K562 (cell line): ENCODE data around the gene RAB3D. TPM values are rescaled to one million over a fixed set of nuclear protein-coding genes. Genes with fewer than 3 reads are reported as not detected.

Experiments used
- ATAC-seq: fragments of 200-7000 bp; cut with Tn5 transposase; 3 replicates; pipeline ENCODE4 v1.9.1; 2020; ENCODE audit warnings: moderate library complexity
- BruUV-seq: library from RNA; stranded (reverse); fragments of 400-500 nt; replicated peaks from 2 replicates; lab custom pipeline; 2021; lab: Mats Ljungman, UMichigan
- CTCF ChIA-PET: fragments of 300-600 bp; formaldehyde crosslinking; extraction: SDS; loops from one replicate; lab custom pipeline; 2021; ENCODE audit warnings: low intra/inter-chr PET ratio; lab: Yijun Ruan, JAX
- POLR2A ChIA-PET: fragments of 300-600, 350-650 bp; sonication (Branson Sonifier 250); formaldehyde crosslinking; extraction: SDS; loops from one replicate; lab custom pipeline; 2021; ENCODE audit warnings: antibody characterized with exemption, inconsistent platforms; lab: Yijun Ruan, JAX
- DNase-seq, 4 experiments: peaks; one replicate each; pipeline versions ENCODE4 v3.0.0 to v3.0.0-alpha.2; 2011 to 2018; ENCODE audit warnings: low spot score in 3 of 4, mixed read lengths in 3 of 4; ENCODE audit errors: extremely low read depth in 1 of 4
- FAIRE-seq: peaks from 2 replicates; lab custom pipeline; 2011; peaks lifted over from hg19 to GRCh38; lab: Jason Lieb, UNC
- H2AFZ ChIP-seq: 2 replicates; pipeline ENCODE4 v1.6.0; 2011; ENCODE audit warnings: low read depth, low read length, control low read depth, inconsistent platforms
- H3K27ac ChIP-seq: fragments of 200-600 bp; 3 replicates; pipeline ENCODE4 v1.8.0; 2011; ENCODE audit warnings: low read depth, mild to moderate bottlenecking, control low read depth, inconsistent platforms, low read length, moderate library complexity, mixed read lengths; ENCODE audit errors: extremely low read depth
- H3K27me3 ChIP-seq, 2 experiments: fragments of 300-600 bp in 1 of 2; 2 replicates in 1 of 2; 3 replicates in 1 of 2; pipeline versions ENCODE4 v1.6.0 to v1.8.0; 2011; ENCODE audit warnings: inconsistent platforms in 2 of 2, low read length in 2 of 2, mild to moderate bottlenecking in 1 of 2, mixed read lengths in 1 of 2, moderate library complexity in 1 of 2; ENCODE audit not compliant: control insufficient read depth in 2 of 2, insufficient read depth in 2 of 2
- H3K36me3 ChIP-seq: fragments of 300-600 bp; 3 replicates; pipeline ENCODE4 v1.8.0; 2011; ENCODE audit warnings: mild to moderate bottlenecking, low read length, inconsistent platforms; ENCODE audit not compliant: control insufficient read depth, insufficient read depth
- H3K4me1 ChIP-seq, 2 experiments: fragments of 200-600 bp in 1 of 2; replicated peaks in 1 of 2; 2 replicates in 1 of 2; 3 replicates in 1 of 2; pipeline versions ENCODE4 v1.5.1 to v1.8.0; 2011; ENCODE audit warnings: inconsistent platforms in 2 of 2, low read length in 2 of 2, mild to moderate bottlenecking in 1 of 2, mixed read lengths in 1 of 2, moderate library complexity in 1 of 2; ENCODE audit not compliant: control insufficient read depth in 2 of 2, insufficient read depth in 2 of 2
- H3K4me2 ChIP-seq: 2 replicates; pipeline ENCODE4 v1.6.1; 2011; ENCODE audit warnings: low read length, control low read depth, inconsistent platforms, mixed read lengths; ENCODE audit not compliant: insufficient read depth
- H3K4me3 ChIP-seq: fragments of 200-600 bp; sonication (generic), shearing (Covaris generic); 2 replicates; pipeline ENCODE4 v1.5.1; 2016; ENCODE audit warnings: control low read depth, inconsistent platforms
- H3K79me2 ChIP-seq: fragments of 200-600 bp; 3 replicates; pipeline ENCODE4 v1.8.0; 2011; ENCODE audit warnings: low read length, inconsistent platforms; ENCODE audit not compliant: control insufficient read depth, insufficient read depth
- H3K9ac ChIP-seq, 2 experiments: 2 replicates each; pipeline versions ENCODE4 v1.6.0 to v1.6.1; 2011; ENCODE audit warnings: low read depth in 2 of 2, low read length in 2 of 2, control low read depth in 1 of 2, inconsistent platforms in 1 of 2, mild to moderate bottlenecking in 1 of 2, mixed read lengths in 1 of 2; ENCODE audit not compliant: insufficient read depth in 1 of 2
- H3K9me1 ChIP-seq: one replicate; pipeline ENCODE4 v1.6.0; 2011; ENCODE audit warnings: inconsistent platforms, mild to moderate bottlenecking, low read length, moderate library complexity; ENCODE audit not compliant: control insufficient read depth, insufficient read depth
- H3K9me3 ChIP-seq: replicated peaks from 2 replicates; pipeline ENCODE4 v1.5.1; 2011; ENCODE audit warnings: low read depth, low read length, inconsistent platforms; ENCODE audit not compliant: control insufficient read depth, insufficient read depth
- H4K20me1 ChIP-seq: replicated peaks from 2 replicates; pipeline ENCODE4 v1.6.1; 2011; ENCODE audit warnings: low read length, inconsistent platforms, mixed read lengths; ENCODE audit not compliant: control insufficient read depth, insufficient read depth
- ARID2 ChIP-seq: fragments of 450-650 bp; IDR thresholded peaks from 2 replicates; pipeline ENCODE4 v1.6.1; 2017; ENCODE audit warnings: antibody characterized with exemption, mild to moderate bottlenecking
- ELF1 ChIP-seq: fragments of 200-800 bp; sonication (Bioruptor generic); IDR thresholded peaks from 2 replicates; pipeline ENCODE4 v1.6.1; 2016; ENCODE audit warnings: missing genetic modification characterization, missing compliant biosample characterization
- ETV5 ChIP-seq: sonication (generic); formaldehyde crosslinking; IDR thresholded peaks from 2 replicates; pipeline ENCODE4 v1.4.0; 2020; ENCODE audit warnings: low read depth, mild to moderate bottlenecking, missing genetic modification reagents
- HEY1 ChIP-seq: fragments of 250-450 bp; sonication (Bioruptor Pico); IDR thresholded peaks from 2 replicates; pipeline ENCODE4 v1.5.0; 2020; ENCODE audit warnings: mild to moderate bottlenecking, moderate library complexity, borderline replicate concordance
- NR2C2 ChIP-seq, 2 experiments: fragments of 200-800 bp in 1 of 2; sonication (Bioruptor generic) in 1 of 2; sonication (generic) in 1 of 2; formaldehyde crosslinking in 1 of 2; IDR thresholded peaks; 2 replicates each; pipeline versions ENCODE4 v1.6.1 to v1.8.0; 2016 to 2022; ENCODE audit warnings: mild to moderate bottlenecking in 1 of 2, missing compliant biosample characterization in 1 of 2, missing genetic modification characterization in 1 of 2, missing genetic modification reagents in 1 of 2
- SAP30 ChIP-seq: fragments of 200-600 bp; sonication (generic); IDR thresholded peaks from 2 replicates; pipeline ENCODE4 v1.6.1; 2012; ENCODE audit warnings: borderline replicate concordance, low read depth, mild to moderate bottlenecking, moderate library complexity, low read length, control low read depth, inconsistent platforms; ENCODE audit not compliant: insufficient read depth, poor library complexity, severe bottlenecking
- WHSC1 ChIP-seq: IDR thresholded peaks from one replicate; pipeline ENCODE4 v1.6.1; 2012; ENCODE audit warnings: low read length, control low read depth, inconsistent platforms
- ZNF431 ChIP-seq: sonication (generic); formaldehyde crosslinking; IDR thresholded peaks from 2 replicates; pipeline ENCODE4 v1.8.0; 2022; ENCODE audit warnings: mild to moderate bottlenecking, missing genetic modification reagents
- WGBS: fragments of 100-300 bp; shearing (Covaris generic); methylation state at CpG from one replicate; pipeline ENCODE4 v1.1.6; 2016; ENCODE audit warnings: low coverage, mixed read lengths; ENCODE audit not compliant: insufficient coverage; ENCODE audit errors: missing lambda C conversion rate; 5-methylcytosine and 5-hydroxymethylcytosine counted together
- in situ Hi-C: fragments of 300-500 bp; cut with MboI; formaldehyde crosslinking; loops from 4 replicates; pipeline ENCODE4 v1.15.0; 2018; ENCODE audit warnings: inconsistent platforms, mixed read lengths
- intact Hi-C: fragments of 100-400 bp; cut with micrococcal nuclease; formaldehyde crosslinking; loops from 2 replicates; pipeline ENCODE4 v1.14.2; 2022
- polyA plus RNA-seq, 8 experiments: library from polyadenylated mRNA; depleted of rRNA in 4 of 8; stranded (reverse) in 5 of 8; unstranded in 3 of 8; fragments of >200 nt; fragmentation: Nextera tagmentation in 2 of 8; fragmentation: Illumina TruSeq in 1 of 8; extraction: Ambion mirVana in 2 of 8; extraction: Trizol in 1 of 8; gene quantifications; 2 replicates each; pipeline versions ENCODE4 v1.2.1 to v1.2.3, GENCODE V29; 2011 to 2014; ENCODE audit warnings: inconsistent platforms in 1 of 8, missing spikeins in 1 of 8
- total RNA-seq, 7 experiments: library from RNA; depleted of rRNA in 6 of 7; stranded (reverse); fragments of >200 nt in 6 of 7; fragmentation: Illumina TruSeq in 2 of 7; extraction: Trizol in 2 of 7; gene quantifications; 2 replicates each; pipeline versions ENCODE4 v1.2.1 to v1.2.3, GENCODE V29; 2011 to 2021; ENCODE audit warnings: low replicate concordance in 1 of 7
- TF ChIP-seq, protein P1 (sequence below): fragments of 250-450 bp; sonication (Bioruptor Pico); IDR thresholded peaks from 2 replicates; pipeline ENCODE4 v1.4.0; 2020
- TF ChIP-seq, protein P2 (sequence below): fragments of 450-650 bp; formaldehyde crosslinking; IDR thresholded peaks from 2 replicates; pipeline ENCODE4 v1.4.0; 2020; ENCODE audit warnings: mild to moderate bottlenecking, moderate library complexity
- TF ChIP-seq, protein P3 (sequence below): fragments of 450-650 bp; IDR thresholded peaks from 2 replicates; pipeline ENCODE4 v1.6.1; 2016

The RAB3D gene
- total and polyA plus RNA-seq, 9 of the 15 experiments (the other 6 are each of a cell fraction or from before 2014, with no cell fraction given), result 0.34 to 3.3 (median 1.3) TPM

GRCh38 chr19:11377756-11378155 lies 38.3 kb upstream of the RAB3D start:
- H3K27me3 ChIP-seq, result no peaks in the 10 kb centered on the region
- CTCF ChIA-PET, result interaction anchor here (0.6 to 1.0 kb wide), 3 partner anchors 63 to 105 kb away, joined by 3 read pairs; no protein-coding TSS in a partner anchor
- in situ Hi-C loops, result loop anchor here (5.0 kb wide), 1 partner anchor 80 kb away; the partner anchor contains the start of gene TSPAN16
- H3K4me2 ChIP-seq, result no peak overlapping the region
- no peak for FAIRE-seq
- peaks cover 44% of the 10 kb centered on the region for H3K36me3 ChIP-seq
- POLR2A ChIA-PET, result interaction anchor here (0.6 to 1.4 kb wide), 3 partner anchors 58 to 1775 kb away, joined by 3 read pairs; partner anchors contain the start of genes ODAD3 and PRKCSH
- BruUV-seq, result no TSS peak
- no peaks in the 10 kb centered on the region for H3K9me3 ChIP-seq
- no peak overlapping the region for H3K4me3 ChIP-seq
- H3K9me1 ChIP-seq, result peaks cover 3% of the 10 kb centered on the region
- no peak for DNase-seq
- 86% methylated on average over 3 of the region's 3 CpGs for WGBS
- no peak overlapping the region for H3K27ac ChIP-seq
- peaks cover 11% of the 10 kb centered on the region for H4K20me1 ChIP-seq
- TF ChIP-seq, protein P1, sequence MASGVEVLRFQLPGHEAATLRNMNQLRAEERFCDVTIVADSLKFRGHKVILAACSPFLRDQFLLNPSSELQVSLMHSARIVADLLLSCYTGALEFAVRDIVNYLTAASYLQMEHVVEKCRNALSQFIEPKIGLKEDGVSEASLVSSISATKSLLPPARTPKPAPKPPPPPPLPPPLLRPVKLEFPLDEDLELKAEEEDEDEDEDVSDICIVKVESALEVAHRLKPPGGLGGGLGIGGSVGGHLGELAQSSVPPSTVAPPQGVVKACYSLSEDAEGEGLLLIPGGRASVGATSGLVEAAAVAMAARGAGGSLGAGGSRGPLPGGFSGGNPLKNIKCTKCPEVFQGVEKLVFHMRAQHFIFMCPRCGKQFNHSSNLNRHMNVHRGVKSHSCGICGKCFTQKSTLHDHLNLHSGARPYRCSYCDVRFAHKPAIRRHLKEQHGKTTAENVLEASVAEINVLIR (CRISPR knock-in tag), result no peak
- TF ChIP-seq WHSC1, result no peak
- no peak for TF ChIP-seq NR2C2 (CRISPR knock-in tag; IDR thresholded peaks at IDR 0.05)
- TF ChIP-seq NR2C2 (tag; IDR thresholded peaks at IDR 0.05), result no peak
- TF ChIP-seq, protein P2, sequence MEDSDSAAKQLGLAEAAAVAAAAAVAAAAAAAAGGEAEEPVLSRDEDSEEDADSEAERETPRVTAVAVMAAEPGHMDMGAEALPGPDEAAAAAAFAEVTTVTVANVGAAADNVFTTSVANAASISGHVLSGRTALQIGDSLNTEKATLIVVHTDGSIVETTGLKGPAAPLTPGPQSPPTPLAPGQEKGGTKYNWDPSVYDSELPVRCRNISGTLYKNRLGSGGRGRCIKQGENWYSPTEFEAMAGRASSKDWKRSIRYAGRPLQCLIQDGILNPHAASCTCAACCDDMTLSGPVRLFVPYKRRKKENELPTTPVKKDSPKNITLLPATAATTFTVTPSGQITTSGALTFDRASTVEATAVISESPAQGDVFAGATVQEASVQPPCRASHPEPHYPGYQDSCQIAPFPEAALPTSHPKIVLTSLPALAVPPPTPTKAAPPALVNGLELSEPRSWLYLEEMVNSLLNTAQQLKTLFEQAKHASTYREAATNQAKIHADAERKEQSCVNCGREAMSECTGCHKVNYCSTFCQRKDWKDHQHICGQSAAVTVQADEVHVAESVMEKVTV, result no peak
- TF ChIP-seq ZNF431, result no peak
- no peak for TF ChIP-seq HEY1 (CRISPR knock-in tag)
- no peak for TF ChIP-seq ELF1 (tag)
- no peak for TF ChIP-seq ARID2
- TF ChIP-seq SAP30, result no peak
- no peak for TF ChIP-seq ETV5 (CRISPR knock-in tag)
- TF ChIP-seq, protein P3, sequence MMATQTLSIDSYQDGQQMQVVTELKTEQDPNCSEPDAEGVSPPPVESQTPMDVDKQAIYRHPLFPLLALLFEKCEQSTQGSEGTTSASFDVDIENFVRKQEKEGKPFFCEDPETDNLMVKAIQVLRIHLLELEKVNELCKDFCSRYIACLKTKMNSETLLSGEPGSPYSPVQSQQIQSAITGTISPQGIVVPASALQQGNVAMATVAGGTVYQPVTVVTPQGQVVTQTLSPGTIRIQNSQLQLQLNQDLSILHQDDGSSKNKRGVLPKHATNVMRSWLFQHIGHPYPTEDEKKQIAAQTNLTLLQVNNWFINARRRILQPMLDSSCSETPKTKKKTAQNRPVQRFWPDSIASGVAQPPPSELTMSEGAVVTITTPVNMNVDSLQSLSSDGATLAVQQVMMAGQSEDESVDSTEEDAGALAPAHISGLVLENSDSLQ, result no peak
- peaks cover 27% of the 10 kb centered on the region; the same call in 2 of the 3 replicates for H3K79me2 ChIP-seq
- no peak for ATAC-seq
- no peak overlapping the region for H2AFZ ChIP-seq
- peaks cover 24 to 53% of the 10 kb centered on the region in 2 experiments for H3K4me1 ChIP-seq
- intact Hi-C loops, result no loop called here
- H3K9ac ChIP-seq, result peak overlapping the region in 1 of 2 experiments; percentile 19; a peak in 1 of 4 replicates
